ENCODE measurements around the gene ARHGAP26. TPM values are rescaled to one million over a fixed set of nuclear protein-coding genes. Genes with fewer than 3 reads are reported as not detected.

The ARHGAP26 gene
- total and polyA plus RNA-seq, 7 donors, result 5.4 to 25.5 (median 19.1) TPM

DNA sequence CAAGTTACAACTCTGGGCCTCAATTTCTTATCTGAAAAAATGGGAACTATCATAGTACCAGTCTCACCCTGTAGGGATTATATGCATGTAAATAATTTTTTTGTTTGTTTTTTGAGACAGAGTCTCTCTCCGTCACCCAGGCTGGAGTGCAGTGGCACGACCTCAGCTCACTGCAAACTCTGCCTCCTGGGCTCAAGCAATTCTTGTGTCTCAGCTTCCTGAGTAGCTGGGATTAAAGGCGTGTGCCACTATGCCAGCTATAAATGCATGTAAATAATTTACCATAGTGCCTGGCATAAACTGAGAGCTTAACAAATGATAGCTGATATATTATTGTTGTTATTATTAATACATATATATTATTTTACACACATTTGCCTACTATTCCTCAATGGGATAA is 3.0 kb upstream of the ARHGAP26 start:
- no peak for TF ChIP-seq POLR2A (IDR thresholded peaks at IDR 0.05)
- TF ChIP-seq, protein P1, sequence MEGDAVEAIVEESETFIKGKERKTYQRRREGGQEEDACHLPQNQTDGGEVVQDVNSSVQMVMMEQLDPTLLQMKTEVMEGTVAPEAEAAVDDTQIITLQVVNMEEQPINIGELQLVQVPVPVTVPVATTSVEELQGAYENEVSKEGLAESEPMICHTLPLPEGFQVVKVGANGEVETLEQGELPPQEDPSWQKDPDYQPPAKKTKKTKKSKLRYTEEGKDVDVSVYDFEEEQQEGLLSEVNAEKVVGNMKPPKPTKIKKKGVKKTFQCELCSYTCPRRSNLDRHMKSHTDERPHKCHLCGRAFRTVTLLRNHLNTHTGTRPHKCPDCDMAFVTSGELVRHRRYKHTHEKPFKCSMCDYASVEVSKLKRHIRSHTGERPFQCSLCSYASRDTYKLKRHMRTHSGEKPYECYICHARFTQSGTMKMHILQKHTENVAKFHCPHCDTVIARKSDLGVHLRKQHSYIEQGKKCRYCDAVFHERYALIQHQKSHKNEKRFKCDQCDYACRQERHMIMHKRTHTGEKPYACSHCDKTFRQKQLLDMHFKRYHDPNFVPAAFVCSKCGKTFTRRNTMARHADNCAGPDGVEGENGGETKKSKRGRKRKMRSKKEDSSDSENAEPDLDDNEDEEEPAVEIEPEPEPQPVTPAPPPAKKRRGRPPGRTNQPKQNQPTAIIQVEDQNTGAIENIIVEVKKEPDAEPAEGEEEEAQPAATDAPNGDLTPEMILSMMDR (IDR thresholded peaks at IDR 0.05), result no peak
- no peak for TF ChIP-seq POLR2AphosphoS5 (IDR thresholded peaks at IDR 0.05)
- TF ChIP-seq EP300 (IDR thresholded peaks at IDR 0.05), result no peak
- 17 to 72% methylated on average over 3 of the region's 3 CpGs for WGBS, 2 donors
- H3K9me3 ChIP-seq, result no peaks in the 10 kb centered on the region
- no peaks in the 10 kb centered on the region for H3K36me3 ChIP-seq
- H3K4me3 ChIP-seq, result no peak overlapping the region
- DNase-seq, result no peak
- H3K4me1 ChIP-seq, result peaks cover 0 to 20% (median 10%) of the 10 kb centered on the region in 4 donors
- no peak overlapping the region for H3K27ac ChIP-seq
- no peaks in the 10 kb centered on the region for H3K27me3 ChIP-seq
- intact Hi-C loops (cut with DNase I), result no loop called here

DNA sequence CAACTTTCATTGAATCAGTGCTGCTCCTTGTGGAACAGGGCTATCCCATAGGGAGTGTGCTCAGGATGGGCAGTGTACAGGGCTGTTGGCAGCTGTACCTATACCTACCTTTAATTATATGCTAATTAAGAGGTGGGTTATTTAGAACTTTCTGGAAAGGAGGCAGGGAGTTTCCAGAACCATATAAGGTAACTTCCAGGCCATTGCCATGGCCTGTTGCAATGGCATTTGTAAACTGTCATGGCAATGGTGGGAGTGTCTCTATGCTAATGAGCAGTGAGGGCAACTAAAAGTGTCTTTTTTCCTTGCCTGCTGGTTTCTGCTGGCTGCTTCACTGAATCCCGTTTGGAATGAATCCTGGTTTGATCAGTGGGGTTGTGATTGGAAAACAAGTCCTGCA is 2.3 kb upstream of the ARHGAP26 start:
- intact Hi-C loops (cut with DNase I), result no loop called here

DNA sequence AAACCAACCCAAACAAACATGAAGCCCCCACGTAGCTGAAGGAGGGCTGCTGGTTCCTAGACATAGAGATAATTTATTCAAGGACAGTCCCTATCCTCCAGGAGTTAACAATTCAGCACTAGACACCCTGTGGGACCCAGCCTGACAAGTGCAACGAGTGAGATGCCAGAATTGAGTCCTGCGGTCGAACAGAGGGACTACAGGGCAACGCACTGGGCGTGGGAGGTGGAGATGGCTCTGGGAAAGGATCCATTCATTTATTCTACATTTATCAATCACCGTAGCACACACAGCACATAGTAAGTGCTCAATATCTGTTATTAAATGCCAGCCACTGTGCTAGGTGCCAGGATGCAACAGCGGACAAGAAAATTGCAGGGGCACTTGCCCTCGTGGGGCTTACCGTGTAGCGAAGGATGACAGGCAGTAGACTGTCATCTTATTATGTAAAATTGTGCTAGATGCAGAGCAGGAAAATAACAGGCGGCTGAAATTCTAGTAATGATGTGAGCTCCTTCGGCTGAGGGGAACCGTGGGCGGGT is 855 bp upstream of the ARHGAP26 start:
- Histone ChIP-seq H3K27ac (peak overlapping the region; percentile 86 to 92 (median 90)), H3K36me3 (no peaks in the 10 kb centered on the region), H3K4me3 (peak overlapping the region; percentile 61 to 81 (median 68)), H3K27me3 (no peaks in the 10 kb centered on the region), H3K9me3 (no peaks in the 10 kb centered on the region), H3K4me1 (peaks cover 0 to 20% (median 10%) of the 10 kb centered on the region in 4 donors)
- DNase-seq, result no peak
- TF ChIP-seq POLR2A (IDR thresholded peaks at IDR 0.05) (no peak), POLR2AphosphoS5 (IDR thresholded peaks at IDR 0.05) (no peak), EP300 (IDR thresholded peaks at IDR 0.05) (no peak)
- TF ChIP-seq, protein P1 (IDR thresholded peaks at IDR 0.05), result no peak
- WGBS, 2 donors, result 5 to 11% methylated on average over 15 of the region's 15 CpGs
- intact Hi-C loops (cut with DNase I), result no loop called here

More for the DNA sequence above, 2.3 kb upstream of the ARHGAP26 start:
- H3K9me3 ChIP-seq, result no peaks in the 10 kb centered on the region
- no peak for TF ChIP-seq EP300 (IDR thresholded peaks at IDR 0.05)
- no peak for TF ChIP-seq POLR2A (IDR thresholded peaks at IDR 0.05)
- TF ChIP-seq POLR2AphosphoS5 (IDR thresholded peaks at IDR 0.05), result no peak
- TF ChIP-seq, protein P1 (IDR thresholded peaks at IDR 0.05), result no peak
- H3K4me3 ChIP-seq, result no peak overlapping the region
- no peak for DNase-seq
- peaks cover 0 to 20% (median 10%) of the 10 kb centered on the region in 4 donors for H3K4me1 ChIP-seq
- 34 to 74% methylated on average over 1 of the region's 1 CpG for WGBS, 2 donors
- no peak overlapping the region for H3K27ac ChIP-seq
- no peaks in the 10 kb centered on the region for H3K36me3 ChIP-seq
- no peaks in the 10 kb centered on the region for H3K27me3 ChIP-seq

DNA sequence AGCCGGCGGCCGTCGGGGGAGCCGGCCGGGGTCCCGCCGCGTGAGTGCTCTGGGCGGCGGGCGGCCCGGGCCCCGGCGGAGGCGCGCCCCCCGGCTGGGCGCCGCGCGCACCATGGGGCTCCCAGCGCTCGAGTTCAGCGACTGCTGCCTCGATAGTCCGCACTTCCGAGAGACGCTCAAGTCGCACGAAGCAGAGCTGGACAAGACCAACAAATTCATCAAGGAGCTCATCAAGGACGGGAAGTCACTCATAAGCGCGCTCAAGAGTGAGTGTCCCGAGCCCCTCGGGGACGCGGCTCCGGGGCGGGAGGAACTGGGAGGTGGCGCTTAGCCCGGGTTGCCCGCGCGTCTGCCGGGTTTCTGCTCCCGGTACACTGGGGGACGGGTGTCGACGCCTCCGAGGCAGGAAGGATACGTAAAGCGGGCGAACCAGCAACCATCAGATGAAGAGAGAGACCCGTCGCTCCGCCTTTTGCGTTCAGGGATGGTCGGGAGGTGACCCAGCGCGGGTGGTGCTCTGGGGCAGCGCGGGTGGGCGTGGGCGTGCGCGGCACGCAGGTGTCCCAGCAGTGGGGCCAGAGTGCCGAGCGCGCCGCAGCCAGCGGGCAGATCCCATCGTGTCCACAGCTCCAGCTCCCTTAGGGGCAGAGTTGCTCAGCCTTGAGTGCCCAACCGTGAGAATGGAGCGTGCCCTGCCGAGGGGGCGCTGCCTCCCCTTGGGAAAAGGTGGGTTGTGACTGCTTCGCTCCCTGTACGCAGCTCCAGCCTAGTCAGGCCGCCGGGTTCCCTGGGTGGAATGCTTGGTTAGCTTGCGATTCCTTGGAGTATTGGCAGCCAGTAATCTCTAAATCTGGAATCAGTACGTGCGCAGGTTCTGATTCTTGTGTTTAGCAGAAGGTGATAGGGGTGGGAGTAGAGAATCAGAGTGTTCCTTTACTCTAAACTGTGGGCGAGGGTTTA is 753 bp downstream of the ARHGAP26 start:
- peak in 1 of 4 donors; percentile 15 for TF ChIP-seq POLR2AphosphoS5 (IDR thresholded peaks at IDR 0.05)
- no peak for TF ChIP-seq EP300 (IDR thresholded peaks at IDR 0.05)
- intact Hi-C loops (cut with DNase I), result loop anchor here (2.0 to 10.0 kb wide), 5 partner anchors 54 to 1401 kb away; partner anchors contain the start of genes KCTD16, NR3C1 and YIPF5
- WGBS, 2 donors, result 1% methylated on average over 86 of the region's 86 CpGs
- H3K27ac ChIP-seq, result peak overlapping the region; percentile 86 to 92 (median 90)
- H3K36me3 ChIP-seq, result no peaks in the 10 kb centered on the region
- no peaks in the 10 kb centered on the region for H3K9me3 ChIP-seq
- peaks cover 0 to 20% (median 10%) of the 10 kb centered on the region in 4 donors for H3K4me1 ChIP-seq
- peak overlapping the region; percentile 61 to 81 (median 68) for H3K4me3 ChIP-seq
- peak; percentile 82 for DNase-seq
- H3K27me3 ChIP-seq, result no peaks in the 10 kb centered on the region

DNA sequence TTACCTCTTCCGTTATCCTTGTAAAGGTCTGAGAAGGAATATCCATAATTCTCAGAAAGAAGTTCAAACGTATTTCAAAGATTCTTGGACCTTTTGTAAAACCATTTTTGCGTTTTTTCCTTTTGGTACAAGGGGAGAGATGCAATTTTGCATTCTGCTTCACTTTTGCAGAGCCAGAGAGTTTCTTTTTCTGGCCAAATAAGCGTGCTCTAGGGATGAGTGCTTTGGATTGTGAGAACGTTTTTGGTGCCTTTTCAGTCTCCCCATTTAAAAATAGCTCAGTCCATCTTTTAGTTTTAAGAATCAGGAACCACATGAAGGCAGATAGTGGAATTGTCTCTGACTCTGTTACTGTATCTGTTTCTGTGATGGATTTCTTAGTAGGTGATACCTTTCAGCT is 1.5 kb downstream of the ARHGAP26 start:
- no peak for DNase-seq
- Histone ChIP-seq H3K27ac (peak overlapping the region; percentile 86 to 92 (median 90)), H3K4me3 (peak overlapping the region; percentile 61 to 81 (median 68)), H3K9me3 (no peaks in the 10 kb centered on the region), H3K4me1 (peaks cover 0 to 20% (median 10%) of the 10 kb centered on the region in 4 donors), H3K36me3 (no peaks in the 10 kb centered on the region), H3K27me3 (no peaks in the 10 kb centered on the region)
- no peak for TF ChIP-seq POLR2A (IDR thresholded peaks at IDR 0.05)
- TF ChIP-seq, protein P1 (IDR thresholded peaks at IDR 0.05), result no peak
- no peak for TF ChIP-seq EP300 (IDR thresholded peaks at IDR 0.05)
- TF ChIP-seq POLR2AphosphoS5 (IDR thresholded peaks at IDR 0.05), result no peak
- intact Hi-C loops (cut with DNase I), result loop anchor here (2.0 to 10.0 kb wide), 5 partner anchors 55 to 1401 kb away; partner anchors contain the start of genes KCTD16, NR3C1 and YIPF5
- WGBS, 2 donors, result 17 to 44% methylated on average over 5 of the region's 5 CpGs

Data from sigmoid colon (tissue), 7 donors.